ENCODE measurements around the gene PLTP.
A peak's percentile ranks its signal among the peaks of the same experiment; 100 is the strongest.
"Not testable (repeated sequence)": the region's sequence is repeated elsewhere in the genome, so short reads cannot be mapped to it uniquely, and the experiment has no call there.

Gene PLTP

GRCh38 chr20:45904583-45905504 lies 7.1 kb downstream of the PLTP start:
- peaks cover 9 to 11% of the 10 kb centered on the region in 2 donors for H3K4me1 Mint-ChIP-seq

GRCh38 chr20:45902199-45902701 lies 9.7 kb downstream of the PLTP start:
- Mint-ChIP-seq H3K27ac (no peak overlapping the region), H3K4me1 (peaks cover 2 to 11% of the 10 kb centered on the region in 2 donors), H3K4me3 (no peak overlapping the region), H3K36me3 (peaks cover 10 to 39% of the 10 kb centered on the region in 2 donors), H3K9me3 (no peaks in the 10 kb centered on the region), H3K27me3 (no peaks in the 10 kb centered on the region)
- DNase-seq (no peak), ATAC-seq (replicated peaks) (no peak)

More at GRCh38 chr20:45904583-45905504, 7.1 kb downstream of the PLTP start:
- Mint-ChIP-seq H3K9me3 (no peaks in the 10 kb centered on the region), H3K36me3 (peaks cover 2 to 34% of the 10 kb centered on the region in 2 donors), H3K4me3 (no peak overlapping the region), H3K27ac (peak overlapping the region; percentile 31), H3K27me3 (no peaks in the 10 kb centered on the region)
- DNase-seq, result no peak
- ATAC-seq (replicated peaks), result no peak

- ATAC-seq (replicated peaks); H3K27ac Mint-ChIP-seq; H3K9me3 Mint-ChIP-seq; H3K27me3 Mint-ChIP-seq; H3K4me3 Mint-ChIP-seq; DNase-seq: not testable (repeated sequence)
- peaks cover 17 to 43% of the 10 kb centered on the region in 2 donors for H3K36me3 Mint-ChIP-seq
- peaks cover 2 to 11% of the 10 kb centered on the region in 2 donors for H3K4me1 Mint-ChIP-seq
Observed at GRCh38 chr20:45901332-45901731, 10.6 kb downstream of the PLTP start.

- Mint-ChIP-seq H3K27ac (no peak overlapping the region), H3K4me1 (peaks cover 2 to 11% of the 10 kb centered on the region in 2 donors), H3K36me3 (peaks cover 26 to 38% of the 10 kb centered on the region in 2 donors), H3K27me3 (no peaks in the 10 kb centered on the region), H3K4me3 (no peak overlapping the region), H3K9me3 (no peaks in the 10 kb centered on the region)
- ATAC-seq (replicated peaks), result no peak
- DNase-seq, result no peak
Observed at GRCh38 chr20:45899046-45899835, 12.7 kb downstream of the PLTP start.

GRCh38 chr20:45898285-45898684 lies 13.7 kb downstream of the PLTP start:
- H3K9me3 Mint-ChIP-seq, result no peaks in the 10 kb centered on the region
- DNase-seq (no peak), ATAC-seq (replicated peaks) (no peak)
- H3K36me3 Mint-ChIP-seq, result peaks cover 31 to 43% of the 10 kb centered on the region in 2 donors
- H3K27me3 Mint-ChIP-seq, result no peaks in the 10 kb centered on the region
- peaks cover 2 to 10% of the 10 kb centered on the region in 2 donors for H3K4me1 Mint-ChIP-seq
- no peak overlapping the region for H3K4me3 Mint-ChIP-seq
- no peak overlapping the region for H3K27ac Mint-ChIP-seq

GRCh38 chr20:45897692-45898091 lies 14.3 kb downstream of the PLTP start:
- Mint-ChIP-seq H3K27me3 (no peaks in the 10 kb centered on the region), H3K9me3 (no peaks in the 10 kb centered on the region), H3K4me3 (no peak overlapping the region), H3K27ac (peak overlapping the region; percentile 51), H3K36me3 (peaks cover 33 to 42% of the 10 kb centered on the region in 2 donors), H3K4me1 (peaks cover 5 to 6% of the 10 kb centered on the region in 2 donors)
- no peak for DNase-seq
- ATAC-seq (replicated peaks), result no peak

GRCh38 chr20:45897289-45897688 lies 14.7 kb downstream of the PLTP start:
- Mint-ChIP-seq H3K4me1 (peaks cover 6 to 8% of the 10 kb centered on the region in 2 donors), H3K27ac (no peak overlapping the region), H3K27me3 (no peaks in the 10 kb centered on the region), H3K9me3 (no peaks in the 10 kb centered on the region), H3K4me3 (no peak overlapping the region), H3K36me3 (peaks cover 37 to 46% of the 10 kb centered on the region in 2 donors)
- ATAC-seq (replicated peaks), result no peak
- DNase-seq, result no peak

GRCh38 chr20:45896641-45897161 lies 15.3 kb downstream of the PLTP start:
- H3K4me3 Mint-ChIP-seq, result no peak overlapping the region
- peaks cover 37 to 47% of the 10 kb centered on the region in 2 donors for H3K36me3 Mint-ChIP-seq
- no peak for DNase-seq
- no peak for ATAC-seq (replicated peaks)
- no peaks in the 10 kb centered on the region for H3K9me3 Mint-ChIP-seq
- H3K4me1 Mint-ChIP-seq, result peaks cover 11% of the 10 kb centered on the region in 2 donors
- no peaks in the 10 kb centered on the region for H3K27me3 Mint-ChIP-seq
- no peak overlapping the region for H3K27ac Mint-ChIP-seq

GRCh38 chr20:45894797-45895196 lies 17.2 kb downstream of the PLTP start:
- no peaks in the 10 kb centered on the region for H3K27me3 Mint-ChIP-seq
- DNase-seq (no peak), ATAC-seq (replicated peaks) (no peak)
- no peak overlapping the region for H3K27ac Mint-ChIP-seq
- peaks cover 37 to 50% of the 10 kb centered on the region in 2 donors for H3K36me3 Mint-ChIP-seq
- H3K9me3 Mint-ChIP-seq, result no peaks in the 10 kb centered on the region
- H3K4me1 Mint-ChIP-seq, result peaks cover 15 to 18% of the 10 kb centered on the region in 2 donors
- H3K4me3 Mint-ChIP-seq, result no peak overlapping the region

GRCh38 chr20:45893831-45894230 lies 18.1 kb downstream of the PLTP start:
- no peak overlapping the region for H3K4me3 Mint-ChIP-seq
- peaks cover 15 to 26% of the 10 kb centered on the region in 2 donors for H3K4me1 Mint-ChIP-seq
- peaks cover 33 to 46% of the 10 kb centered on the region in 2 donors for H3K36me3 Mint-ChIP-seq
- no peak for DNase-seq
- H3K27ac Mint-ChIP-seq, result no peak overlapping the region
- no peaks in the 10 kb centered on the region for H3K9me3 Mint-ChIP-seq
- ATAC-seq (replicated peaks), result no peak
- no peaks in the 10 kb centered on the region for H3K27me3 Mint-ChIP-seq

- DNase-seq (no peak), ATAC-seq (replicated peaks) (no peak)
- Mint-ChIP-seq H3K4me1 (peaks cover 15 to 32% of the 10 kb centered on the region in 2 donors), H3K27ac (no peak overlapping the region), H3K36me3 (peaks cover 29 to 44% of the 10 kb centered on the region in 2 donors), H3K4me3 (peak overlapping the region; percentile 92 to 94), H3K9me3 (no peaks in the 10 kb centered on the region), H3K27me3 (no peaks in the 10 kb centered on the region)
Observed at GRCh38 chr20:45892828-45893500, 19.0 kb downstream of the PLTP start.

GRCh38 chr20:45892049-45892825 lies 19.7 kb downstream of the PLTP start:
- Mint-ChIP-seq H3K27ac (peak overlapping the region; percentile 97), H3K9me3 (no peaks in the 10 kb centered on the region), H3K27me3 (no peaks in the 10 kb centered on the region), H3K4me1 (peaks cover 18 to 33% of the 10 kb centered on the region in 2 donors), H3K36me3 (peaks cover 33 to 42% of the 10 kb centered on the region in 2 donors), H3K4me3 (peak overlapping the region; percentile 92 to 94)
- DNase-seq, result no peak
- no peak for ATAC-seq (replicated peaks)
